Measurements from ENCODE around the gene EPSTI1.

The EPSTI1 gene

DNA sequence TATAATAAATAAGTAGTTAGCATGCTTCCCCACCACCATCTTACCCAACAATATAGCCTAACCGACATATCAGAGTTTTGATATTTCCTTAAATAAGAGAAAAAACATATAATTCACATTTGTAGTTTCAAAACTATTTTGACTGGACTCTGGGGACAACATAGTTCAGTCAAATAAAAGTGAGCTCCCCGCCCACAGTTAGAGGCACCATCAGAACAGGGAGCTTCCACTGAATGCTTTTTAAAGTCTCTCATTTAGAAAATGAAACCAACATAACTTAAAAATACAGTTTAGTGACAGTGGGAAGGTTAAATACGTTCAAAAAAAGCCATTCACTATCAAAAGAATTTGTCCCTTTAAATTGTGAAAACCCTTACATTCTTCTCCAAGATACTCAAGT is 92.8 kb downstream of the EPSTI1 start:
- no peaks in the 10 kb centered on the region for H3K27me3 ChIP-seq (ENCODE audit: insufficient read depth, low read length)
- no peak overlapping the region for H2AFZ ChIP-seq (ENCODE audit: low read length)
- no peaks in the 10 kb centered on the region for H3K36me3 ChIP-seq (ENCODE audit: insufficient read depth, low read length)
- H3K4me2 ChIP-seq (ENCODE audit: low read length) = no peak overlapping the region
- no peak for TF ChIP-seq EZH2 (IDR thresholded peaks at IDR 0.05; ENCODE audit: borderline replicate concordance, low read length)
- no peaks in the 10 kb centered on the region for H3K9me3 ChIP-seq (ENCODE audit: low read length)
- no peak overlapping the region for H3K4me3 ChIP-seq (ENCODE audit: low read depth, low read length, poor library complexity, severe bottlenecking)
- H3K9me2 ChIP-seq (ENCODE audit: low read depth, low read length) = no peaks in the 10 kb centered on the region
- H4K20me1 ChIP-seq (ENCODE audit: insufficient read depth, low read length) = no peaks in the 10 kb centered on the region
- no peaks in the 10 kb centered on the region for H3K79me2 ChIP-seq (ENCODE audit: insufficient read depth, low read length)
- no peak overlapping the region for H3K27ac ChIP-seq (ENCODE audit: low read depth, low read length, poor library complexity, severe bottlenecking)
- no peak overlapping the region for H3K9ac ChIP-seq (ENCODE audit: low read length)
- no peaks in the 10 kb centered on the region for H3K4me1 ChIP-seq (ENCODE audit: insufficient read depth, low read length, severe bottlenecking)
- H3F3A ChIP-seq (ENCODE audit: insufficient read depth, low read length) = no peaks in the 10 kb centered on the region

DNA sequence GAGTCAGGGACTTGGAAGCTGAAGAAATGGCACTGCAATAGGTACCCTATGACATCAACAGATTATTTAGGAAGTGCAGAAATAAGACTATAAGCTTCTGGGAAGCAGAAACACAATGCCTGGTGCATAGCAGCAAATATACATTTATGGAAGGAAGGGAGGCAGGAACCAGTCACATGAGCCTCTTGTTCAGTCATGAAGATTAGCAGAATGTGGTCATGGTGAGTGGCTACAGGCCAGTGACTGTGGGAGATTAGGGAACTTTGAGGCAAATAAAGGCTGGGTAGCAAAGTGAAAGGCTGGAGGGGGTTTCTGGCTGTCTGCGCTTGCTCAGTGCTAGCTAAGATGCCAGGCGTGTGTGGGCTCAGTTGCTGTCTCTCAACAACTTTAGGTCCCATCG is 96.3 kb downstream of the EPSTI1 start:
- H2AFZ ChIP-seq (ENCODE audit: low read length) = no peak overlapping the region
- no peaks in the 10 kb centered on the region for H3K9me3 ChIP-seq (ENCODE audit: low read length)
- H4K20me1 ChIP-seq (ENCODE audit: insufficient read depth, low read length) = no peaks in the 10 kb centered on the region
- H3K4me2 ChIP-seq (ENCODE audit: low read length) = no peak overlapping the region
- no peaks in the 10 kb centered on the region for H3K79me2 ChIP-seq (ENCODE audit: insufficient read depth, low read length)
- H3F3A ChIP-seq (ENCODE audit: insufficient read depth, low read length) = no peaks in the 10 kb centered on the region
- no peaks in the 10 kb centered on the region for H3K27me3 ChIP-seq (ENCODE audit: insufficient read depth, low read length)
- H3K9ac ChIP-seq (ENCODE audit: low read length) = no peak overlapping the region
- H3K36me3 ChIP-seq (ENCODE audit: insufficient read depth, low read length) = no peaks in the 10 kb centered on the region
- H3K4me1 ChIP-seq (ENCODE audit: insufficient read depth, low read length, severe bottlenecking) = no peaks in the 10 kb centered on the region
- no peak for TF ChIP-seq EZH2 (IDR thresholded peaks at IDR 0.05; ENCODE audit: borderline replicate concordance, low read length)
- TF ChIP-seq, protein P1, sequence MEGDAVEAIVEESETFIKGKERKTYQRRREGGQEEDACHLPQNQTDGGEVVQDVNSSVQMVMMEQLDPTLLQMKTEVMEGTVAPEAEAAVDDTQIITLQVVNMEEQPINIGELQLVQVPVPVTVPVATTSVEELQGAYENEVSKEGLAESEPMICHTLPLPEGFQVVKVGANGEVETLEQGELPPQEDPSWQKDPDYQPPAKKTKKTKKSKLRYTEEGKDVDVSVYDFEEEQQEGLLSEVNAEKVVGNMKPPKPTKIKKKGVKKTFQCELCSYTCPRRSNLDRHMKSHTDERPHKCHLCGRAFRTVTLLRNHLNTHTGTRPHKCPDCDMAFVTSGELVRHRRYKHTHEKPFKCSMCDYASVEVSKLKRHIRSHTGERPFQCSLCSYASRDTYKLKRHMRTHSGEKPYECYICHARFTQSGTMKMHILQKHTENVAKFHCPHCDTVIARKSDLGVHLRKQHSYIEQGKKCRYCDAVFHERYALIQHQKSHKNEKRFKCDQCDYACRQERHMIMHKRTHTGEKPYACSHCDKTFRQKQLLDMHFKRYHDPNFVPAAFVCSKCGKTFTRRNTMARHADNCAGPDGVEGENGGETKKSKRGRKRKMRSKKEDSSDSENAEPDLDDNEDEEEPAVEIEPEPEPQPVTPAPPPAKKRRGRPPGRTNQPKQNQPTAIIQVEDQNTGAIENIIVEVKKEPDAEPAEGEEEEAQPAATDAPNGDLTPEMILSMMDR (IDR thresholded peaks at IDR 0.05; ENCODE audit: low read length) = no peak
- no peak overlapping the region for H3K4me3 ChIP-seq (ENCODE audit: low read depth, low read length, poor library complexity, severe bottlenecking)
- H3K9me2 ChIP-seq (ENCODE audit: low read depth, low read length) = no peaks in the 10 kb centered on the region
- no peak overlapping the region for H3K27ac ChIP-seq (ENCODE audit: low read depth, low read length, poor library complexity, severe bottlenecking)

DNA sequence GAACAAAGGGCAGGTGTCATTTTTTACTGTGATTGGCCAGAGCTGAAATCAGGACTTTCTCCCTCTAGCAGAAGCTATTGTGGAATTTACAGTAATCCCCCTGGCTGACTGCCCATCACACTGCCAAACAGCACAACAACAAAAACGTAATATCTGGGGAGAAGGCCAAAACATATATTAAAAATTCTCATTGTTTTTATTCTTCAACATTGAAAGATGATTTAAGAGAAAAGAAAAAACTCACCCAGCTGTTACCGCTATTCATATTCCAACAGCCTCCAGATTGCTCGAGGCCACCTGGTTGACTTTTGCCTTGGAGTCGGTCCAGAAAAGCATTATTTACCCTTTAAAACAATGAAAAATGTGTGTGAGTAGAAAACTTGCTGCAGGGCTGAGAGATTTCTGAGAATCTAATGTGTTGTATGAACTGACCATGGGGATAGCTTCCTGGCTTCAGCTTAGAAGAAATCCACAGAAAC is 97.2 kb downstream of the EPSTI1 start:
- no peak overlapping the region for H2AFZ ChIP-seq (ENCODE audit: low read length)
- no peaks in the 10 kb centered on the region for H3K27me3 ChIP-seq (ENCODE audit: insufficient read depth, low read length)
- no peak overlapping the region for H3K27ac ChIP-seq (ENCODE audit: low read depth, low read length, poor library complexity, severe bottlenecking)
- no peaks in the 10 kb centered on the region for H3F3A ChIP-seq (ENCODE audit: insufficient read depth, low read length)
- no peak overlapping the region for H3K9ac ChIP-seq (ENCODE audit: low read length)
- no peaks in the 10 kb centered on the region for H3K9me2 ChIP-seq (ENCODE audit: low read depth, low read length)
- no peak for TF ChIP-seq EZH2 (IDR thresholded peaks at IDR 0.05; ENCODE audit: borderline replicate concordance, low read length)
- TF ChIP-seq, protein P1 (IDR thresholded peaks at IDR 0.05; ENCODE audit: low read length) = no peak
- H3K79me2 ChIP-seq (ENCODE audit: insufficient read depth, low read length) = no peaks in the 10 kb centered on the region
- H3K36me3 ChIP-seq (ENCODE audit: insufficient read depth, low read length) = no peaks in the 10 kb centered on the region
- H3K9me3 ChIP-seq (ENCODE audit: low read length) = no peaks in the 10 kb centered on the region
- H3K4me2 ChIP-seq (ENCODE audit: low read length) = no peak overlapping the region
- H4K20me1 ChIP-seq (ENCODE audit: insufficient read depth, low read length) = no peaks in the 10 kb centered on the region
- no peaks in the 10 kb centered on the region for H3K4me1 ChIP-seq (ENCODE audit: insufficient read depth, low read length, severe bottlenecking)
- no peak overlapping the region for H3K4me3 ChIP-seq (ENCODE audit: low read depth, low read length, poor library complexity, severe bottlenecking)

DNA sequence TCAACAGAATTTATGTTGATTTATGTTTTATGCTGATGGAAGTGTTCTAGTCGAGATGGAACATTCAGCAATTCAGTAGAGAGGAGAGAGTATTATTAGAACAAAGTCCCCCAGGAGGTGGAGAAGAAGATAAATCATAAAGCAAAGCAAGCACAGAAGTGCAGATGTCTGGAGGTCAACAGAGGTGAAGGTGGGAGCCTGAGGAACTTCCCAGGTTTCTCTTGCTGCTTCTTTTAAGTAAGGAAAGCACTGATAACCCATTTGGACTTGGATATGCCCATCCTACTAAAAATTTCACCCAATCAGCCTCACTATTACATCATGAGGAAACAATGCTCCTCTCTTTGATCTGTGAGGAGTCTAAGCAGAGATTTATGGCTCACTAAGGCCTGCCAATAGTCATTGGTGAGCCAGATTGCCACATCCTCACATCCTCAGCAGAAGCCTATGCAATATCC is 98.8 kb downstream of the EPSTI1 start:
- Histone ChIP-seq H3K4me2 (ENCODE audit: low read length) (no peak overlapping the region), H4K20me1 (ENCODE audit: insufficient read depth, low read length) (no peaks in the 10 kb centered on the region), H3K27ac (ENCODE audit: low read depth, low read length, poor library complexity, severe bottlenecking) (no peak overlapping the region), H3K9me3 (ENCODE audit: low read length) (no peaks in the 10 kb centered on the region), H3K9me2 (ENCODE audit: low read depth, low read length) (no peaks in the 10 kb centered on the region), H3K4me1 (ENCODE audit: insufficient read depth, low read length, severe bottlenecking) (no peaks in the 10 kb centered on the region), H3K9ac (ENCODE audit: low read length) (no peak overlapping the region), H3F3A (ENCODE audit: insufficient read depth, low read length) (no peaks in the 10 kb centered on the region), H3K27me3 (ENCODE audit: insufficient read depth, low read length) (no peaks in the 10 kb centered on the region), H3K79me2 (ENCODE audit: insufficient read depth, low read length) (no peaks in the 10 kb centered on the region), H3K4me3 (ENCODE audit: low read depth, low read length, poor library complexity, severe bottlenecking) (no peak overlapping the region), H3K36me3 (ENCODE audit: insufficient read depth, low read length) (no peaks in the 10 kb centered on the region), H2AFZ (ENCODE audit: low read length) (no peak overlapping the region)
- TF ChIP-seq EZH2 (IDR thresholded peaks at IDR 0.05; ENCODE audit: borderline replicate concordance, low read length) = no peak
- TF ChIP-seq, protein P1 (IDR thresholded peaks at IDR 0.05; ENCODE audit: low read length) = no peak
